GM19240 (cell line): ENCODE data around the gene IVD.

Experiments
- DNase-seq: peaks from one replicate; pipeline ENCODE4 v3.0.0; 2011; ENCODE audit warnings: low spot score; ENCODE audit not compliant: insufficient read length

The IVD gene

GRCh38 chr15:40405501-40406381 lies at the start of gene IVD:
Gene IVD, plus strand, starts transcription at chr15:40405795. Its CDS starts 33 bp downstream, at chr15:40405828.
- DNase-seq: peak; percentile 91

- no peak for DNase-seq
These were observed 49.5 kb upstream of the IVD start for GRCh38 chr15:40355976-40356585.

GRCh38 chr15:40357246-40357645 lies 48.3 kb upstream of the IVD start:
- no peak for DNase-seq

- peak; percentile 98 for DNase-seq
These were observed 47.7 kb upstream of the IVD start, which contains the start of gene DISP2 for GRCh38 chr15:40357723-40358470. Gene DISP2, plus strand, starts transcription at chr15:40358219. Its CDS starts 103 bp downstream, at chr15:40358322.

GRCh38 chr15:40358471-40359353 lies 46.9 kb upstream of the IVD start:
- DNase-seq: no peak

GRCh38 chr15:40360015-40360414 lies 45.6 kb upstream of the IVD start:
- DNase-seq: no peak

GRCh38 chr15:40361640-40362039 lies 44.0 kb upstream of the IVD start:
- DNase-seq: no peak

GRCh38 chr15:40363611-40364010 lies 42.0 kb upstream of the IVD start:
- DNase-seq: no peak

- DNase-seq: no peak
These were observed 41.3 kb upstream of the IVD start for GRCh38 chr15:40364251-40364650.

GRCh38 chr15:40365016-40365415 lies 40.6 kb upstream of the IVD start:
- no peak for DNase-seq

GRCh38 chr15:40365624-40366456 lies 39.8 kb upstream of the IVD start:
- no peak for DNase-seq

GRCh38 chr15:40366457-40367370 lies 38.9 kb upstream of the IVD start:
- DNase-seq: no peak

- DNase-seq: no peak
These were observed 38.3 kb upstream of the IVD start for GRCh38 chr15:40367371-40367685.

- peak; percentile 83 for DNase-seq
These were observed 37.6 kb upstream of the IVD start for GRCh38 chr15:40367686-40368611.

GRCh38 chr15:40368719-40369473 lies 36.7 kb upstream of the IVD start:
- DNase-seq: no peak

- DNase-seq: no peak
These were observed 36.1 kb upstream of the IVD start for GRCh38 chr15:40369474-40369869.

GRCh38 chr15:40369971-40370370 lies 35.6 kb upstream of the IVD start:
- no peak for DNase-seq
